ENCODE data around the gene ARID1B. TPM values are rescaled to one million over a fixed set of nuclear protein-coding genes. Genes with fewer than 3 reads are reported as not detected.

ARID1B gene
- total RNA-seq, 1 donor from 2014 or later: 78.1 TPM

- Mint-ChIP-seq H3K27me3 (ENCODE audit: unreplicated experiment) (no peaks in the 10 kb centered on the region), H3K9me3 (ENCODE audit: unreplicated experiment) (no peaks in the 10 kb centered on the region), H3K4me1 (ENCODE audit: unreplicated experiment) (peaks cover 38% of the 10 kb centered on the region), H3K27ac (ENCODE audit: unreplicated experiment) (peak overlapping the region; percentile 56), H3K36me3 (ENCODE audit: unreplicated experiment) (no peaks in the 10 kb centered on the region), H3K4me3 (ENCODE audit: unreplicated experiment) (no peak overlapping the region)
- no peak for DNase-seq (ENCODE audit: extremely low spot score, unreplicated experiment)
- no peak for TF ChIP-seq CTCF (IDR thresholded peaks at IDR 0.05)
Observed at GRCh38 chr6:156840606-156841005, 63.4 kb downstream of the ARID1B start.

GRCh38 chr6:156841508-156841907 is 64.3 kb downstream of the ARID1B start:
- Mint-ChIP-seq H3K4me3 (ENCODE audit: unreplicated experiment) (no peak overlapping the region), H3K4me1 (ENCODE audit: unreplicated experiment) (peaks cover 45% of the 10 kb centered on the region)

GRCh38 chr6:156842598-156843250 is 65.5 kb downstream of the ARID1B start:
- no peaks in the 10 kb centered on the region for H3K9me3 Mint-ChIP-seq (ENCODE audit: unreplicated experiment)
- no peak overlapping the region for H3K27ac Mint-ChIP-seq (ENCODE audit: unreplicated experiment)
- no peak overlapping the region for H3K4me3 Mint-ChIP-seq (ENCODE audit: unreplicated experiment)
- H3K27me3 Mint-ChIP-seq (ENCODE audit: unreplicated experiment): no peaks in the 10 kb centered on the region
- DNase-seq (ENCODE audit: extremely low spot score, unreplicated experiment): no peak
- H3K36me3 Mint-ChIP-seq (ENCODE audit: unreplicated experiment): no peaks in the 10 kb centered on the region
- peaks cover 55% of the 10 kb centered on the region for H3K4me1 Mint-ChIP-seq (ENCODE audit: unreplicated experiment)
- TF ChIP-seq CTCF (IDR thresholded peaks at IDR 0.05): no peak

More at GRCh38 chr6:156841508-156841907, 64.3 kb downstream of the ARID1B start:
- H3K36me3 Mint-ChIP-seq (ENCODE audit: unreplicated experiment): no peaks in the 10 kb centered on the region
- no peaks in the 10 kb centered on the region for H3K27me3 Mint-ChIP-seq (ENCODE audit: unreplicated experiment)
- no peak for TF ChIP-seq CTCF (IDR thresholded peaks at IDR 0.05)
- H3K9me3 Mint-ChIP-seq (ENCODE audit: unreplicated experiment): no peaks in the 10 kb centered on the region
- no peak overlapping the region for H3K27ac Mint-ChIP-seq (ENCODE audit: unreplicated experiment)
- no peak for DNase-seq (ENCODE audit: extremely low spot score, unreplicated experiment)

GRCh38 chr6:156844089-156844488 is 66.9 kb downstream of the ARID1B start:
- no peak for TF ChIP-seq CTCF (IDR thresholded peaks at IDR 0.05)
- H3K27me3 Mint-ChIP-seq (ENCODE audit: unreplicated experiment): no peaks in the 10 kb centered on the region
- H3K4me1 Mint-ChIP-seq (ENCODE audit: unreplicated experiment): peaks cover 69% of the 10 kb centered on the region
- H3K9me3 Mint-ChIP-seq (ENCODE audit: unreplicated experiment): no peaks in the 10 kb centered on the region
- DNase-seq (ENCODE audit: extremely low spot score, unreplicated experiment): no peak
- no peaks in the 10 kb centered on the region for H3K36me3 Mint-ChIP-seq (ENCODE audit: unreplicated experiment)
- peak overlapping the region; percentile 43 for H3K27ac Mint-ChIP-seq (ENCODE audit: unreplicated experiment)
- no peak overlapping the region for H3K4me3 Mint-ChIP-seq (ENCODE audit: unreplicated experiment)

GRCh38 chr6:156845454-156846155 is 68.4 kb downstream of the ARID1B start:
- peaks cover 67% of the 10 kb centered on the region for H3K4me1 Mint-ChIP-seq (ENCODE audit: unreplicated experiment)
- H3K27ac Mint-ChIP-seq (ENCODE audit: unreplicated experiment): peak overlapping the region; percentile 6
- H3K27me3 Mint-ChIP-seq (ENCODE audit: unreplicated experiment): no peaks in the 10 kb centered on the region
- H3K36me3 Mint-ChIP-seq (ENCODE audit: unreplicated experiment): no peaks in the 10 kb centered on the region
- no peak overlapping the region for H3K4me3 Mint-ChIP-seq (ENCODE audit: unreplicated experiment)
- no peak for DNase-seq (ENCODE audit: extremely low spot score, unreplicated experiment)
- no peaks in the 10 kb centered on the region for H3K9me3 Mint-ChIP-seq (ENCODE audit: unreplicated experiment)
- TF ChIP-seq CTCF (IDR thresholded peaks at IDR 0.05): no peak

Measured in osteocyte (in vitro differentiated cells).